Measurements from ENCODE around the gene ANKZF1.

ANKZF1 gene

DNA sequence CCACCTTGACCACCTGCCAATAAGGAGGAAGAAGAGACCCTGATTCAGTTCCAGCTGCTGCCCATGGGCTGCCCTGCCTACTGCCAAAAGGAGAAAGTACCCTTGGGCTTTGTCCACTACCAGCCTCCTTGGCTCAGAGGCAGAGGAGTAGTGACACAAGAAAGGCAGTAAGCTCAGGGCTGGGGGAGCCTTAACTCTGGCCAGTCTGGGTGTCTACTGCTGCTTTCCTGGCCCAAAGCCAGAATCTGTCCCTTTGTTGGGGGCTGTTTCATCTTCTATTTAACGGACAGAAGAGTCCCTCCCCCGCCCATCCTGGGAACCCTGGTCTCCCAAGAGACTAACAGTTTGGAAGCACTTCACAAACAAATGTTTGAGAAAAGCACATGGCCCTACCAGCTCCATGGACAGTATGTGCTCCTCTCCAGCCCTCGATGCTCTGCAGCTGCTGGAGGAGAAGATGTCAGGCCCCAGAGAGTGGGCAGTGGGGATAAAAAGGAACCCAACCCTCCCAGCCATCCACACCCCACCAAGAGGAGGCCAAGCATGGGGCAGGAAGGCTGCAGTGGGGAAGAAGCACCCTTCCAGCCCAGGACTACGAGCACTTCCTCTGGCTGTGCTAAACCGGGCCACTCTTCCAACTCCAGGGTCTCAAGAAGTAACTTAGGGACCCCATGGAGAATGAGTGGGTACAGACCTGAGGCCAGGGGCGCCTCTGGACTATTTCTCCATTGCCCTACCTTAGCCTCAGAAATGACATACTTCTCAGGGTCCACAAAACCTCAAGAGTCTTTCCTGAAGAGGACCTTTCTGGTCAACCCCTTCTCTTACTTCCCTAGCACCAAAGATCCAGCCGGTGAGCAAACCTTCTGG lies 1.3 kb upstream of the ANKZF1 start:
- DNase-seq: no peak

DNA sequence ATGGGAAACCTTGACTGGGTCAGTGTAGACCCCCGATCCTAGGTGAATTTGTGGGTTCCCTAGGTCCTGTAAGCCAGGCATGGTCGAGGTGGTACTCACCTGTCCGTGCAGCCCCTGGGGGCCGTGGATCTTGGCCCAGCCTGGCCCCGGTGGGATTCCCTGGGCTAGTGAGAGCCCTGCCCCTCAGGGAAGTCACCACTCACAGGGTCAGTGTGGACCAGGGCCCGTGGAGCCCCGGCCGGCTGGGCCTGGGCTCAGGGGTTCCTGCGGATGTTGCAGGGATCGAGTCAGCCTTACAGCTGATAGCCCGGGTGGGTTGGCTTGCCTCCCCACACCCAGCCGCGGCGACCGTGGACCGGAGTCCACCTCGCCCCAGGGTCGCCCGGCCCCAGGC lies 698 bp upstream of the ANKZF1 start:
- DNase-seq: no peak

DNA sequence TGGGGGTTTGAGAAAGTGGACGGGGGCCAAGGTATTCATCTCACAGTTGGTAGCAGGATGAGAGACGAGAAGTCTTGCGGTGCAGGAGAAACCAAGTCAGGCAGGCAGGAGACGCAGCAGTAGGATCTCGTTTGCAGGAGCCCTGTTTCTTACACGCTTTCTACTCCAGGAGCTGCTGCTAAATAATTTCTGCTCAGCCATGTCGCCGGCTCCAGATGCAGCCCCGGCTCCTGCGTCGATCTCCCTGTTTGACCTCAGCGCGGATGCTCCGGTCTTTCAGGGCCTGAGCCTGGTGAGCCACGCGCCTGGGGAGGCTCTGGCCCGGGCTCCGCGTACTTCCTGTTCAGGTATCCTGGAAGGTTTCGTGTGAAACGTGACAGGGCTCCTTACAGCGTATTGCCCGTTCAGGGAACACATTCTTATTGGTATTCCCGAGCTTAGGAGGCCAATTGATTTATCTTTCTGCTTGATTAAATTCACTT lies 494 bp downstream of the ANKZF1 start:
- peak; percentile 59 for DNase-seq

GRCh38 chr2:219234331-219234730 lies 4.7 kb downstream of the ANKZF1 start:
- no peak for DNase-seq

DNA sequence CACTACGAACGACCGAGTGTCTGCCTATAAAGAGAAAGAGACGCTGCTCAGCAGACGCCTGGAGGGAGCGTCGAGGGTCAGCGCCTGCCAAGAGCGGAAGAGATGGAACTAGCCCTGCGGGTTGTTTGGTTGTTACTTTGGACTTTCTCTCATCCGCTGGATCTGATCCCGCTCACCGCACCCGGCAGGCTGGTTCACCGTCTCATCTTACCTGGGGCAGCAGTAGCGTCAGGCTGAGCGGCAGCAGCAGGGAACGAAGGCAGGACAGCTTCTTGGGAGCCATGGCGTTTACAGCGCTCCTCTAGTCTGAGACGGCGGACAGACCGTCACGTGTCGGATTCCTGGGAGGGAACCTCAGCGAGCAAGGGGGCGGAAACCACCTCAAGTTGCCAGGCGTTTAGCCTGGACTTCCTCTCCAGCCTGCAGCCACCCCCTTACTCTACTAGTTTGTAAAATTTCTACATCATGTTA lies 13.7 kb downstream of the ANKZF1 start:
- no peak for DNase-seq

DNA sequence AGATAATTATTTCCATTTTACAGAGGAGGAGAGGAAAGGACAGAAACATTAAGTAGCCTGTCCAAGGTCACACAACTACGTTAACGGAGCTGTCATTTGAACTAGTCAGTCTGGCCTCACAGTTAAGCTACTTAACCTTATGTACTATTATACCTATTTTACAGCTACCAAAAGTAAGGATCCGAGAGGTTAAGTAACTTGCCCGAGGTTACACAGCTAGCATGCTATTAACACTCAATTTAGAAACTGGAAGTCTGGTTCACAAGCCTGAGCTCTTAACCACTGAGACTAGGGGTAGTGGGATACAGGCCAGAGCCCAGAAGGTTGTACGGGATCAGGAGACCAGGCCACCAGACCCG lies 15.2 kb downstream of the ANKZF1 start:
- DNase-seq: no peak

DNA sequence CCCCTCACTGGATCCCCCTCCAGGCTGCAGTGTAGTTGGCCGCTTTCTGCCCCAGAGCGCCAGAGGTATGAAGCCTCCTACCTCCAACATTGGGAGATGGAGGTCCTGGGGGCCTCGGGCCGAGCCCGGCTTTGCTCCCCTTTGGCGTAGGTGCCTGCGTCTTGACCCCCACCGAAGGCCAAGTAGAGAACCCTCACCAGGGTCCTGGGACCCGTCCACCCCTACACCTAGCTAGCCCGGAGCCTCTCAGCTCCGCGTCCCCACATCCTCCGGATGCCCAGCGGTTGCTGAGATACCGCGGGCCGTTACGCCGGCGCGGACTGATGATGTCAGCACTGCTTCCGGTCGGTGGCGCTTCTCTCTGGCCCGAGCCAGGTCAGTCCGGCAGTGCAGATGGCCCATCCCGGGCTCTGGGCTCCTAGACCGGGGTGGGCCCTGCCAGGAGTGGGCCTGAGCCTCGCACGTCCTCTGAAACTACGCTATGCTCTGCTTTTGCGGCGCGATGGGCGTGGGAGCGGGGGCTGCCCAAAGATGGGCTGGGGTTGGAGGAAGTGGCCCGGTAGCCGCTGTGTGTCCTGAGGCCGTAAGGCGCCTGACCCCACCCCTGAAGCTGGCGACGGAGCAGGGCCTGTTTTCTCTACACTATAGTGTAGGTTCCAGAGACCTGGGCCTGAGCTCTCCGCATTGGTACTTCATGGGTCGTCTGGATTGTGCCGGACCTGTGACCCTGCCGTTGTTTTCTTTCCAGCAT lies 15.7 kb downstream of the ANKZF1 start, which contains the start of the genes GLB1L and STK16:
TSS of gene GLB1L (minus strand) at position 297 of the 751 bp plus-strand sequence. CDS start 1,871 bp downstream, outside the sequence.
TSS of gene STK16 (plus strand) at position 332 of the 751 bp plus-strand sequence. CDS start 521 bp downstream, outside the sequence.
- peak; percentile 90 for DNase-seq

DNA sequence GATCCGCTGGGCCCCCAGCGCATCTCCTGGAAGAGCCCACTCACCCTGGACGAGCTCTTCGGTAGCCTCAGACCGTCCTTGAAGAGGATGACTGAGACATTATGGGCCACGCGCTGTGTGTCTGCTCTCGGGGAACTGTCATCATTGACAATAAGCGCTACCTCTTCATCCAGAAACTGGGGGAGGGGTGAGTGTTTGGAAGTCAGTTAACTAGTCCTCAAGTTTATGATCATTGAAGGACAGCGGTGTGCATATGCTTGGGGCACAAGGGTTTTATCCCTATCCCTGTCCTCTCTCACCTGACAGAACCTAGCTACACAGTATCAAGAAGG lies 16.3 kb downstream of the ANKZF1 start:
- no peak for DNase-seq

DNA sequence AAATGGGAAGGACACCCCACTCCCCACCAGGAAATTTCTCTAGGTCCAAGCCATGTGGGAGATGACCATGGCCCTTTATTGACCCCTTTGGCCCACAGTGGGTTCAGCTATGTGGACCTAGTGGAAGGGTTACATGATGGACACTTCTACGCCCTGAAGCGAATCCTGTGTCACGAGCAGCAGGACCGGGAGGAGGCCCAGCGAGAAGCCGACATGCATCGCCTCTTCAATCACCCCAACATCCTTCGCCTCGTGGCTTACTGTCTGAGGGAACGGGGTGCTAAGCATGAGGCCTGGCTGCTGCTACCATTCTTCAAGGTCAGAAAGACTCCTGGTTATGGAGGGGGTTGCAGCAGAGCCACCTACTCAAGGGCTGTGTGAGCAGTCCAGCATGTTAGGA lies 17.0 kb downstream of the ANKZF1 start:
- no peak for DNase-seq

- DNase-seq: no peak
Measured at GRCh38 chr2:219247678-219248642, 18.4 kb downstream of the ANKZF1 start.

- DNase-seq: no peak
Measured at GRCh38 chr2:219248845-219249202, 19.2 kb downstream of the ANKZF1 start.

DNA sequence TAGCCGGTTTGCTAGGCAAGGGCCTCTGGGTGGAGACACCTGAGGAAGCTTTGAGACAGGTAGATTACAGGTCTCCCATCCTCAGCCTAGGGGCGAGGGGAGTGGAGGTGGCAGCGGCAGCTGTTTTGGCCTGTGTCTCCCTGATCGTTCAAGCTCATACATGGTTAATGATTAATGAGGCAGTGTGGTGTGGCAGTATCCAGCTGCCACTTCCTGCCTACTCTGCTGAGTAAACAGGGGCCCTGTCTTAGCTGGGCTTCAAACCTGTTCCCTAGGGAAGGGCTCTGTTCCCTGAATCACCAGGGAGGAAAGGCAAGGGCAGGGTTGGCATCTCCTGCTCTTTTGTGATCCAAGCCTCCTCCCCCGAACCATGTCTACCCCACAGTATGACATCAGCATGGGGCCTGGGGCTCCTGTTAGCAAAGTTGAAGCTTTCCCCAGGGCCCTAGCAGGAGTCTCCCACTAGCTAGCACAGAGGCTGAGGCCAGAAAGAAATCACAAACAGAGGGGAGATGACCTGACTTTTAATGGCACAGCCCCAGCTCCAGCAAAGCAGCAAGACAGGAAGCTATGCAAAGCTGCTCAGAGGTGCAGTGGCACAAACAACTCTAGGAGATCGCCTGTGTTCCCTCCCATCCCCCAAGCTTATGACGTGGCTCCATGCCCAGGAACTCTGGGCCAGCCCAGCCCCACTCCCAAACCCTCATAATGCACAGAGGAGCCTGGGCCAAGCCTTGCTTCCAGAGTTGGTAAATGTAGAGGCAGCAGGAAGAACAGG lies 19.8 kb downstream of the ANKZF1 start:
- DNase-seq: peak; percentile 78

DNA sequence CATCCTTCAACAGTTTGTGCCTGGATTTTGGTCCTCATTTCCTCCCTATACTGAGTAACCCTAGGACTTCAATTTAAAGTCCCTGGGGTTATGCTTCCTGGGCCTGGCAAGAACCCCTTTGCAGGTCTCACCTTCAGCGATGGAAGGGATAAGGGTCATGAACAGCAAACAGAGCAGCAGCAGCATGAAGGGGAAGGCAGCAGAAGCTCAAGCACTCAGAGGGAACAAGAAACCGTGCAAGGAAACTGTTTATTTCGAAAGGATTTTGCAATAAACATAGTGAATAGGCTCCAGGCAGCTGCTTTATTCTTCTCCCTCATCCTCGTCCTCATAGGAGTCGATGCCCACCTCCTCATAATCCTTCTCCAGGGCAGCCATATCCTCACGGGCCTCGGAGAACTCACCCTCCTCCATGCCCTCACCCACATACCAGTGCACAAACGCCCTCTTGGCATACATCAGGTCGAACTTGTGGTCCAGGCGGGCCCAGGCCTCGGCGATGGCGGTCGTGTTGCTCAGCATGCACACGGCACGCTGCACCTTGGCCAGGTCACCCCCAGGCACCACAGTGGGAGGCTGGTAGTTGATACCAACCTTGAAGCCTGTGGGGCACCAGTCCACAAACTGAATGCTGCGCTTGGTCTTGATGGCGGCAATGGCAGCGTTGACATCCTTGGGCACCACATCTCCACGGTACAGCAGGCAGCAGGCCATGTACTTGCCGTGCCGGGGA lies 20.6 kb downstream of the ANKZF1 start:
- DNase-seq: no peak

GRCh38 chr2:219251656-219252055 lies 22.1 kb downstream of the ANKZF1 start:
- DNase-seq: no peak

DNA sequence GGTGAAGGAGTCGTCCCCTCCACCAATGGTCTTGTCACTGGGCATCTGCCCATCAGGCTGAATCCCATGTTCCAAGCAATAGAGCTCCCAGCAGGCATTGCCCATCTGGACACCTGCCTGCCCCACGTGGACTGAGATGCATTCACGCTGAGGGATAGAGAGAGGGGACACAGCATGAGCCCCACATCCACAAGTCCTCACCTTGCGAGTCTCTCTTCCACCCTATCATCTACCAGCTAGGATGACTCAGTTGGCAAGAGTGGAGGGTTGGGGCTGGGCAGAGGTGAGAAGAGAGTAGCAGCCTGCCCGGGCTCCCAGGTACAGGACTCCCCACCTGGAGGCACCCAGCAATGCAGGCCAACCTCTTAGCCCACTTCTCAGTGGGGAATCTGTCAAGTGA lies 22.5 kb downstream of the ANKZF1 start:
- peak; percentile 8 for DNase-seq

- DNase-seq: no peak
Measured at GRCh38 chr2:219252570-219252899, 22.9 kb downstream of the ANKZF1 start.

DNA sequence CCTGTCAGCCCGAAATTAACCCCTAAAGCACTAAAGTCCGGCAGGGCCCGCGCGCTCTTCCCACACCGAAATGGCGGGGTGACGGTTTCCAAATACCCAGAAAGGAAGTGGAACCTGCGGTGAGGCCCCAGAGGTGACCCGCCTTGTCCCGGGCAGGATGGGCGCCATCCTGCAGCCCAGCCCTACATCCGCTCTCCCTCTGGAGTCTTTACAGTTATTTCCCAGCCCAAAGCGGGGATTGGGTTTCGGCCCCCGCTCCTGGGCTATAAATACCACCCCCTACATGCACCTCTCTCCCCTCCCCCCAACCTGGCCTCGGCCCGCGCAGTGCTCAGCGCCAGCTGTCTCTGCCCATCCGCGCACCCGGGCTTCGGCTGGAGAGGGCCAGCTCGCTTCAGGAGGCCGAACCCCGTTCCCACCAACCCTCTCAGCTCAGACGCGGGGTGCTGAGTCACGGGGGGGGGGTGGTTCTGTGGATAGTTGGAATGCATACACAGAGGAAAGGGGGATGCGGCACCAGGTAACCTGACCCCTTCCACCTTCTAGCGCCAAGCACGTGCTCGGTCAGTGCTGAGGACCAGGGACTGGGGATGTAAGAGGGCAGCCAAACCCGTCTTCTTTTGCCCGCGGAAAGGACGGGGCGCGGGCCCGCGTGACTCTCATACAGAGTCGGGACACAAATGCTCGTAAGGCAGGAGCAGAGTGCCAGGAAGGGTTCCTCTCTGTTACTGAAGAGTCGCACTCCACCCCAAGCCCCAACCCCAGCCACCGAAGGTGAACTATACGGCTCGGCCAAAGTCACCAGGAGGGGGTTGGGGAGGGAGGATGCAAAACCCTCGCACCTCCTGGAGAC lies 23.5 kb downstream of the ANKZF1 start, which contains the start of gene TUBA4B:
TSS of gene TUBA4B (plus strand) at position 344 of the 853 bp plus-strand sequence. CDS start at position 509, 165 bp downstream.
- DNase-seq: peak; percentile 51

GRCh38 chr2:219253753-219254589 lies 24.4 kb downstream of the ANKZF1 start, which contains the start of gene TUBA4A:
Gene TUBA4A, minus strand, starts transcription at chr2:219253918. Its CDS starts 60 bp downstream, at chr2:219253858.
- DNase-seq: peak; percentile 90

- peak; percentile 31 for DNase-seq
Measured at GRCh38 chr2:219254590-219255201, 25.1 kb downstream of the ANKZF1 start.

All from RPMI8226 (cell line).